Testis (tissue), 2 donors: ENCODE measurements around the gene FBXL7.

ENCODE experiments used
- POLR2A ChIP-seq: fragments of 450-650 bp; IDR thresholded peaks from one replicate; pipeline ENCODE4 v1.6.1; 2017; ENCODE audit warnings: antibody characterized with exemption, mild to moderate bottlenecking, moderate library complexity
- TF ChIP-seq, protein P1 (sequence below), 3 experiments: fragments of 450-650 bp in 2 of 3; fragments of 200-600 bp in 1 of 3; sonication (generic) in 1 of 3; IDR thresholded peaks; one replicate each; pipeline ENCODE4 v1.5.1; 2016 to 2019; ENCODE audit warnings: antibody characterized with exemption in 3 of 3, mild to moderate bottlenecking in 2 of 3, moderate library complexity in 1 of 3

DNA sequence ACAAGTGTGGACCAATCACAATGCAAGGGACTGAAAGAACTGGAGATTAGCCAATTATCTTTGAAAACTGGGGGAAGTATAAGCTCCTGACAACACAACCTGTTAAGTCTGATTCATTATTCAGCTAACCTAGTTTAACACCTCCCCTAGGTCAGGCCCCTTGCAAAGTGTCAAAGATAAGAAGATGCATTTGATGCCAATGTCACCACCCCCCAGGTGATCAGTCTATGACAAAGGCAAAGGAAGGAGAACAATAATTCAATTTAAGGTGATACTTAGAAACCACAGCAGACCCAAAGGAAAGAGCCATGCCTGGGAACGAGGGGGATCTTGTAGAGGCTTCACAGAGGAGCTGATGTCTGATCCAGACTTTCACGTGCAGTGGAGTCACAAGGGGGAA is 137.9 kb downstream of the FBXL7 start:
- TF ChIP-seq POLR2A, result no peak
- TF ChIP-seq, protein P1, sequence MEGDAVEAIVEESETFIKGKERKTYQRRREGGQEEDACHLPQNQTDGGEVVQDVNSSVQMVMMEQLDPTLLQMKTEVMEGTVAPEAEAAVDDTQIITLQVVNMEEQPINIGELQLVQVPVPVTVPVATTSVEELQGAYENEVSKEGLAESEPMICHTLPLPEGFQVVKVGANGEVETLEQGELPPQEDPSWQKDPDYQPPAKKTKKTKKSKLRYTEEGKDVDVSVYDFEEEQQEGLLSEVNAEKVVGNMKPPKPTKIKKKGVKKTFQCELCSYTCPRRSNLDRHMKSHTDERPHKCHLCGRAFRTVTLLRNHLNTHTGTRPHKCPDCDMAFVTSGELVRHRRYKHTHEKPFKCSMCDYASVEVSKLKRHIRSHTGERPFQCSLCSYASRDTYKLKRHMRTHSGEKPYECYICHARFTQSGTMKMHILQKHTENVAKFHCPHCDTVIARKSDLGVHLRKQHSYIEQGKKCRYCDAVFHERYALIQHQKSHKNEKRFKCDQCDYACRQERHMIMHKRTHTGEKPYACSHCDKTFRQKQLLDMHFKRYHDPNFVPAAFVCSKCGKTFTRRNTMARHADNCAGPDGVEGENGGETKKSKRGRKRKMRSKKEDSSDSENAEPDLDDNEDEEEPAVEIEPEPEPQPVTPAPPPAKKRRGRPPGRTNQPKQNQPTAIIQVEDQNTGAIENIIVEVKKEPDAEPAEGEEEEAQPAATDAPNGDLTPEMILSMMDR (IDR thresholded peaks at IDR 0.05), result no peak
